Measurements from ENCODE around the gene CLN5.

DNA sequence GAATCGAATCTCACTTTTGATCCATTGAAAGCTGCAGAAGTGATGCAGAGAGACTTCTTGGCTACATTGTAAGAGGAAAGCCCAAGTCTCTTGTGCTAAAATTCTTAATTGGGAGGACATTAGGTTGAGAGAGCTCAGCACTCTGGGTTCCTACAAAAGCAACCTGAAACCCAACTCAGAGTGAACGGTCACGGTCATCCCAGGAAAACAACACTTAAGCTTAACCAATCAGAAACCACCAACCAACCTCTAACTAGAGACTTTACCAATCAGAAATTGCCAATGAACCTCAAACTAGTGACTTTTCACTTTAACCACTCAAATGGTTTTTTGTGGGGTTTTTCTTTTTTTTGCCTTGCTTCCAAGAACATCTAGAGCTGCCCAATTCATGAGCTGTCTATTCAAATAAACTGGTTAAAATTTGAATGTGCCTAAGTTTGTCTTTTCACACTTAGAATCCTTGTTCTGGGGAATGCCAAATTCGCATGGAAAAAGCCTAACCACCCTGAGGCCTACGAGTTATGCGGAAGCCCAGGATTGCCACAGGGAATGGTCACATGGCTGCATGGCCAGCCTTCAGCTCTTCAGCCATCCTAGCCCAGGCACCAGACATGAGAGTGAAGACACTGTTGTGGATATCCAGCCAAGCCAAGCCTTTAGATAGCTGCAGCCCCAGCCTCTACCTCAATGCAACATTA is 17.8 kb upstream of the CLN5 start:
- TF ChIP-seq CTCF (IDR thresholded peaks at IDR 0.05 in 4 of 5, conservative IDR thresholded peaks at IDR 0.05 in 1 of 5) (no peak), POLR2A (IDR thresholded peaks at IDR 0.05) (no peak)
